HG03342 (cell line): ENCODE data around the gene SMIM5.
A peak's percentile ranks its signal among the peaks of the same experiment; 100 is the strongest.
"Not testable (repeated sequence)": the region's sequence is repeated elsewhere in the genome, so short reads cannot be mapped to it uniquely, and the experiment has no call there.

Source experiments
- ATAC-seq: cut with Tn5 transposase; IDR thresholded peaks from one replicate; pipeline ENCODE4 v1.9.1; 2021; ENCODE audit warnings: mild to moderate bottlenecking, moderate library complexity; ENCODE audit not compliant: unreplicated experiment

SMIM5 gene, protein sequence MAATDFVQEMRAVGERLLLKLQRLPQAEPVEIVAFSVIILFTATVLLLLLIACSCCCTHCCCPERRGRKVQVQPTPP

GRCh38 chr17:75632863-75633485, at the start of gene SMIM5:
SMIM5 (plus strand) TSS chr17:75633434; CDS start chr17:75640202, 6,768 bp downstream.
- no peak for ATAC-seq

- ATAC-seq: no peak
Measured at GRCh38 chr17:75584849-75585175, 48.4 kb upstream of the SMIM5 start.

GRCh38 chr17:75587675-75588595, 45.3 kb upstream of the SMIM5 start, which contains the start of gene MYO15B:
MYO15B (plus strand) TSS chr17:75587800; CDS start chr17:75588058, 258 bp downstream.
- no peak for ATAC-seq

- peak; percentile 5 for ATAC-seq
Measured at GRCh38 chr17:75588596-75589011, 44.6 kb upstream of the SMIM5 start.

GRCh38 chr17:75589012-75589918, 44.0 kb upstream of the SMIM5 start:
- ATAC-seq: peak; percentile 75

DNA sequence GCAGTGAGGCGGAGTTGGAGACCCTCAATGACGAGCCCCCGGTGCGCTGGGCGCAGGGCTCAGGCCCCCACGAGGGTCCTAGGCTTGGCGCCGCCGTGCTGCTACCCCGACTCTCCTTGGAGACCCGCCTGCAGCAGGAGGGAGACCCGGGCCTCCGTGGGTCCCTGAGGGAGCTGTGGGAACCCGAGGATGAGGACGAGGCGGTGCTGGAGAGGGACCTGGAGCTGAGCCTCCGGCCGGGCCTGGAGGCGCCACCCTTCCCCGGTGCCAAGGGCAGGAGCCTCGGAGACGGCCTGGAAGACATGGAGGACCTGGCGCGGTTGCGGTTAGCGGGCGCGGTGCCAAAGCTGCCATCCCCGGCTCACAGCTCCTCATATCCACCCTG, 43.3 kb upstream of the SMIM5 start:
- ATAC-seq: no peak

GRCh38 chr17:75590314-75590761, 42.9 kb upstream of the SMIM5 start:
- no peak for ATAC-seq

DNA sequence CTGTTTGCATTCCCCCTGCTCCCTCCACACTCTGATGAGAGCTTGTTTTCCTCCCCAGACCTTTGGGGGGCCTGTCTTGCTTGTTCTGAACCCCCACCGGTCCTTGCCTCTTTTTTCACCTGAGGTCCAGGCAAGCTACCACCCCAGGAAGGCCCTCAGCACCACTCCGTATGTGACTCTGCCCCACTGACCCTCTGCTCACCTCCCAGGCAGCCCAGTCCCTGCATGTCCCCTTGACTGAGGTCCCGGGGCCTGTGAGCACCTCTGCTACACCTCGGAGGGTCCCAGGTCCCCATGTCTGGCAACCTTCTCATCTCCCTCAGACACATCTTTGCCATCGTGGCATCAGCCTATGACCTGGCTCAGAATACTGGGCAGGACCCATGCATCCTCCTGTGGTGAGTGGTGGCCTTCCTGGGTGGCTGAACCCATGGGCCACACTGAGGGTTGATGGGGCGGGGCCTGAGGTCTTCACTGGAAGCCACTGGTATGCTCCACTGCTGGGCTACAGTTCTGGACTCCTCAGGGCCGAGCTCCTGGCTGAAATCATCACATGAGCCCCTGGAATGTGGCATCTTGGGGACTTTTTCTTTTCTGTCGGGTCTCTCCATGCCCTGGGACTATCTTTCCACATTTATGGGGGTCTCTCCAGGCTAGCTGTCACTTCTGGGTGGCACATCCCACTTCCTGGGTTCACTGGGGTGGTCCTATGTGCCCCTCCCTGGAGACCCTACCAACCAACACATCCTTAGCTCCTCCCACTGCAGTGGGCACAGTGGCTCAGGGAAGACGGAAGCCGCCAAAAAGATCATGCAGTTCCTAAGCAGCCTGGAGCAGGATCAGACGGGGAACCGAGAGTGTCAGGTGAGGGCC, 42.1 kb upstream of the SMIM5 start:
- ATAC-seq: no peak

- ATAC-seq: no peak
Measured at GRCh38 chr17:75591722-75592302, 41.4 kb upstream of the SMIM5 start.

- no peak for ATAC-seq
Measured at GRCh38 chr17:75592348-75593020, 40.8 kb upstream of the SMIM5 start.

DNA sequence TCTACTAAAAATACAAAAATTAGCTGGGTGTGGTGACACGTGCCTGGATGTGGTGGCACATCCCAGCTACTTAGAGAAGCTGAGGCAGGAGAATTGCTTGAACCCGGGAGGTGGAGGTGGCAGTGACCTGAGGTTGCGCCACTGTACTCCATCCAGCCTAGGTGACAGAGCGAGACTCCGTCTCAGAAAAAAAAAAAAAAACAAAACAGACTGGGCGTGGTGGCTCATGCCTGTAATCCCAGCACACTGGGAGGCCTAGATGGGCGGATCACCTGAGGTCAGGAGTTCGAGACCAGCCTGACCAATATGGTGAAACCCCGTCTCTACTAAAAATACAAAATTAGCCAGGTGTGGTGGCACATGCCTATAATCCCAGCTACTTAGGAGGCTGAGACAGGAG, 39.8 kb upstream of the SMIM5 start:
- ATAC-seq: not testable (repeated sequence)

DNA sequence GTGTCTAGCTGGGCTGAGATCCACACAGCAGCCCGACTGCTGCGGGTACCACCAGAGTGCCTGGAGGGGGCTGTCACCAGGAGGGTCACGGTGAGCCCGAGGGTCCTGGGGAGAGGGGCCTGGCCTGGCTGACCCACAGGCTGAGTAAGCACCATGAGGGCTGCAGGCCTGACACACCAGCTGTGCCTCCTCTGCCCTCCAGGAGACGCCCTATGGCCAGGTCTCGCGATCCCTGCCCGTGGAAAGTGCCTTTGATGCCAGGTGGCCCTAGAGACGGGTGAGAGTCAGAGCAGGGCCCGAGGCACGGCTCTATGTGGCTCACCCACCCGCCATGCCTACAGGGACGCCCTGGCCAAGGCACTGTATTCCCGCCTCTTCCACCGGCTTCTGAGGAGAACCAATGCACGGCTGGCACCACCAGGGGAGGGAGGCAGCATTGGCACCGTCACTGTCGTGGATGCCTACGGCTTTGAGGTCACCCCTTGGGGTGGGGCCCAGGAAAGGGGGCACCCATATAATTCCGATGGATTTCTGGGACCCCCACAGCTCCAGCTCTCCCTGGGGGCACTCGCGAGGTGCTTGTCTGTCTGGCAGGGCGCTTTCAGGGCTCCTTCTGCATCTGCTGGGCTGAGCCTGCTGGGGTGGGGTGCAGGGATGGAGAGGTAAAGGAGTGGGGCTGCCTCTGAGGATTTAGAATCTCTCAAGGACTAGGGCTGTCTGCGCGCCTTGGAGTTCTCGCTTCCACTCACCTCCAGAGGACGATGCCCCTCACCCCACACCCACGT, 38.5 kb upstream of the SMIM5 start:
- no peak for ATAC-seq

- no peak for ATAC-seq
Measured at GRCh38 chr17:75595284-75595919, 37.8 kb upstream of the SMIM5 start.

- no peak for ATAC-seq
Measured at GRCh38 chr17:75595920-75596313, 37.3 kb upstream of the SMIM5 start.

GRCh38 chr17:75596320-75597087, 36.7 kb upstream of the SMIM5 start:
- no peak for ATAC-seq

DNA sequence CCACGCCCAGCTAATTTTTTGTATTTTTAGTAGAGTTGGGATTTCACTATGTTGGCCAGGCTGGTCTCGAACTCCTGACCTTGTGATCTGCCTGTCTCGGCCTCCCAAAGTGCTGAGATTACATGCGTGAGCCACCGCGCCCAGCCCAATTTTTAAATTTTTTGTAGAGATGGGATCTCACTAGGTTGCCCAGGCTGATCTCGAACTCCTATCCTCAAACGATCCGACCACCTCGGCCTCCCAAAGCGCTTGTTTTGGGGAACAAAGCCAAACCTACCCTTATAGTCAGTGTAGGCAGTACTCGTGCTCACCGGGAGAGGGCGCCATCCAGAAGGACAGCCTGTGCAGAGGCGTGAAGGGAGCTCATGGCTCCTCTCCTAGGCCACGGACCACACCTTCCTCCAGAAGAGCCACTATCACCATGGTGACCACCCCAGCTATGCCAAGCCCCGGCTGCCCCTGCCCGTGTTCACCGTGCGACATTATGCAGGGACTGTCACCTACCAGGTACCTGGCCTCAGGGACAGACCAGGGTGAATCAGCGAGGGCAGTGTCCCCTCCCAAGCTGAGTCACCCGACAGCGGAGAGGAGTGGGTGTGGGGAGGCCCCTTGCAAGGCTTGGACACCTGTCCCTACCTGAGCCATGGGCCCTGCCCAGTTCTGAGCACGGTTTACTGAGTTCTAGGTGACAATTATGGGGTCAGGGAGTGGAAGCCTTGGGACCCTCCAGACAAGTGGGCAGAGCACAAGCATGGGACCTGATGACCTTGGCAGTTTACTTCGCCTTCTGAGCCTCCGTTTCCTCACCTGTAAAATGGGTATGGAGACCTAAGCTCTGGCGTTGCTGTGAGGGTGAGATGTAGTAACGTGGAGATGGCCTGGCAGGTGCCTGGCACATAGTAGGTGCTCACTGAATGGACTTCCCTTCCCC, 31.9 kb upstream of the SMIM5 start:
- ATAC-seq: no peak
